T-cell (primary cell): Measurements from ENCODE around the gene BAD. TPM values are rescaled to one million over a fixed set of nuclear protein-coding genes. Genes with fewer than 3 reads are reported as not detected.
"Not testable (repeated sequence)": the region's sequence is repeated elsewhere in the genome, so short reads cannot be mapped to it uniquely, and the experiment has no call there.

Source experiments
- ATAC-seq, 4 experiments: fragments of 200-7000 bp in 3 of 4; fragments of 150-1000 bp in 1 of 4; cut with Tn5 transposase; replicated peaks in 1 of 4; 1 replicate in 3 of 4; 2 replicates in 1 of 4; pipeline ENCODE4 v1.10.0; 2021; ENCODE audit warnings: moderate library complexity in 3 of 4, mild to moderate bottlenecking in 2 of 4, moderate number of reproducible peaks in 1 of 4
- CTCF ChIA-PET, 2 donors: fragments of 300-600 bp; sonication (Branson Sonifier 250); formaldehyde crosslinking; loops; one replicate each; lab custom pipeline; 2022; ENCODE audit warnings: antibody characterized with exemption in 2 of 2; lab: Charles Lee
- POLR2A ChIA-PET, 2 donors: fragments of 300-600 bp; sonication (Branson Sonifier 250); formaldehyde crosslinking; loops; one replicate each; lab custom pipeline; 2022; ENCODE audit warnings: antibody characterized with exemption in 2 of 2; lab: Charles Lee
- DNase-seq, 35 experiments: peaks; one replicate each; pipeline versions ENCODE4 v3.0.0 to v3.0.0-alpha.2; 2013 to 2023
- H3K27ac ChIP-seq: one replicate; pipeline ENCODE4 v1.5.1; 2013; ENCODE audit warnings: low read length
- H3K27me3 ChIP-seq, 2 experiments: replicated peaks in 1 of 2; 1 replicate in 1 of 2; 2 replicates in 1 of 2; pipeline versions ENCODE4 v1.6.1 to v1.7.0; 2013; ENCODE audit warnings: low read length in 1 of 2, mixed read lengths in 1 of 2; ENCODE audit not compliant: control insufficient read depth in 2 of 2, insufficient read depth in 2 of 2; ENCODE audit errors: extremely low read depth in 1 of 2
- H3K36me3 ChIP-seq, 2 donors: 1 replicate in 1 of 2; 2 replicates in 1 of 2; pipeline versions ENCODE4 v1.6.1 to v1.7.0; 2013; ENCODE audit warnings: low read length in 1 of 2; ENCODE audit not compliant: control insufficient read depth in 2 of 2, insufficient read depth in 1 of 2; ENCODE audit errors: extremely low read depth in 1 of 2
- H3K4me1 ChIP-seq, 2 experiments: 1 replicate in 1 of 2; 2 replicates in 1 of 2; pipeline versions ENCODE4 v1.6.1 to v1.7.0; 2013; ENCODE audit warnings: low read length in 2 of 2, mixed read lengths in 1 of 2; ENCODE audit not compliant: insufficient read depth in 2 of 2, control insufficient read depth in 1 of 2; ENCODE audit errors: extremely low read depth in 1 of 2
- H3K4me3 ChIP-seq, 2 donors: 1 replicate in 1 of 2; 2 replicates in 1 of 2; pipeline versions ENCODE4 v1.5.1 to v1.7.0; 2013; ENCODE audit warnings: mild to moderate bottlenecking in 2 of 2, low read length in 1 of 2, moderate library complexity in 1 of 2; ENCODE audit not compliant: control insufficient read depth in 1 of 2; ENCODE audit errors: extremely low read depth in 1 of 2
- H3K9me3 ChIP-seq: 2 replicates; pipeline ENCODE4 v1.7.0; 2013
- H3K27ac Mint-ChIP-seq, 2 donors: one replicate each; pipeline ENCODE4 v1.8.0; 2020 to 2021; ENCODE audit warnings: mild to moderate bottlenecking in 2 of 2, mixed read lengths in 2 of 2
- H3K27me3 Mint-ChIP-seq, 2 donors: one replicate each; pipeline ENCODE4 v1.8.0; 2021 to 2022; ENCODE audit warnings: mixed read lengths in 2 of 2
- H3K36me3 Mint-ChIP-seq: one replicate; pipeline ENCODE4 v1.8.0; 2021; ENCODE audit warnings: mixed read lengths
- H3K4me1 Mint-ChIP-seq, 3 donors: one replicate each; pipeline ENCODE4 v1.8.0; 2020 to 2022; ENCODE audit warnings: mixed read lengths in 3 of 3, mild to moderate bottlenecking in 1 of 3
- H3K4me3 Mint-ChIP-seq, 3 donors: one replicate each; pipeline ENCODE4 v1.8.0; 2020 to 2022; ENCODE audit warnings: mild to moderate bottlenecking in 3 of 3, mixed read lengths in 3 of 3, moderate library complexity in 3 of 3
- H3K9me3 Mint-ChIP-seq, 3 donors: one replicate each; pipeline ENCODE4 v1.8.0; 2020 to 2022; ENCODE audit warnings: mixed read lengths in 3 of 3
- WGBS: methylation state at CpG from one replicate; pipeline ENCODE4 v1.1.5; 2013; ENCODE audit warnings: missing lambda C conversion rate; ENCODE audit not compliant: insufficient coverage; 5-methylcytosine and 5-hydroxymethylcytosine counted together
- total RNA-seq, 35 experiments: library from RNA in 6 of 35; stranded (reverse) in 6 of 35; fragments of 120-200 nt in 1 of 35; gene quantifications; one replicate each; pipeline versions ENCODE4 v1.2.1 to v1.2.4 and lab custom pipeline; 2013 to 2026

The BAD gene
- total RNA-seq, 5 donors from 2014 or later (not counting 1 experiment from before 2014, with no cell fraction given): 17.5 to 37.7 (median 29.1) TPM

DNA sequence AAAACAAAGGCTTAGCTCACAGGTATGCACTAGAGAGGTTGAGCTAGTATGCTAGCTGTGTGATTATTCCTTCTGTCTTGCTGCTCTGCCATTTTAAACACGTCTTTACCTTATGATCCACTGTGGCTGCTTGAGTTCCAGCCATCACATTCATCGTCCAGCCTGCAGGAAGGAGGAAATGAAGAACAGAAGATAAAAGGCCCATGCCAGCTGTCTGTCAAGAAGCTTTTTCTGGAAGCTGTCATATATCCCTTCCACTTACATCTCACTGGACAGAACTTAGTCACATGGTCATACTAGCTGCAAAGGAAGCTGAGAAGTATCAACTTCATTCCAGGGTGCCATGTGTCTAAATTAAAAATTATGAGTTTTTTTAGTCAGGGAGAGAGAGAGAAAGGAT, 42.9 kb upstream of the BAD start:
- no peaks in the 10 kb centered on the region for H3K27me3 Mint-ChIP-seq
- ATAC-seq: no peak
- Histone ChIP-seq H3K36me3 (peaks cover 6% of the 10 kb centered on the region in 2 donors), H3K9me3 (no peaks in the 10 kb centered on the region), H3K4me3 (no peak overlapping the region), H3K27ac (no peak overlapping the region), H3K27me3 (no peaks in the 10 kb centered on the region), H3K4me1 (peaks cover 0 to 16% of the 10 kb centered on the region in 2 experiments)
- no peaks in the 10 kb centered on the region for H3K36me3 Mint-ChIP-seq
- peaks cover 6 to 10% (median 8%) of the 10 kb centered on the region in 3 donors for H3K4me1 Mint-ChIP-seq
- POLR2A ChIA-PET: no interaction called here
- H3K27ac Mint-ChIP-seq: no peak overlapping the region
- H3K4me3 Mint-ChIP-seq: no peak overlapping the region
- WGBS: no CpG with 5 or more reads among the region's 2 CpGs
- no peak for DNase-seq
- H3K9me3 Mint-ChIP-seq: no peaks in the 10 kb centered on the region
- CTCF ChIA-PET: no interaction called here

DNA sequence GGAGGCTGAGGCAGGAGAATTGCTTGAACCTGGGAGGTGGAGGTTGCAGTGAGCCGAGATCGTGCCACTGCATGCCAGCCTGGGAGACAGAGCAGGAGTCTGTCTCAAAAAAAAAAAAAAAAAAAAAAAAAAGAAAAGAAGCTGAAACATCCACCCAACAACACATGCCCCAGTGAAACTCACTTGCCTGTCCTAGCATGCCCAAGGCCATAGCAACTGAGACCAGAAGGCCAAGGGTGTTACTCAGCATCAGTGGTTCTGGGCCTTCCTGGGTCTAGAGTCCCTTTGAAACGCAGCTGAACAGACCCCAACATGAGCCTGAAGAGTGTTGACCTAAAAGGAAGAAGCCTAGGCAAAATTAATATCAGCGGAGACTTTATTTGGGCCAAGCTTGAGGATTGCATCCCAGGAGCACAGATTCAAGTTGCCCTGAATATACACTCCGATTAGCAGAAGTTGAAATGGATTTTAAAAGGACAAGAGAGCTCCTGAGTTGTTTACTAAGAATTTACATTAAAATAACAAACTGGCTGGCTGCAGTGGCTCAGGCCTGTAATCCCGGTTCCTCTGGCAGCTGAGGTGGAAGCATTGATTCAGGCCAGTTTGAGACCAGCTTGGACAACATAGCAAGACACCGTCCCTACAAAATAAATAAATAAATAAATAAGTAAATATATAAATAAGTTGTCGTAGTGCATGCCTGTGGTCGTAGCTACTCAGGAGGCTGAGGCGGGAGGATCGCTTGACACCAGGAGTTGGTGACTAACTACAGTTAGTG, 40.4 kb upstream of the BAD start:
- 100% methylated on average over 1 of the region's 11 CpGs for WGBS
- POLR2A ChIA-PET: interaction anchor here in 1 of 2 donors (0.7 kb wide), 1 partner anchor 101 kb away, joined by 6 read pairs; no protein-coding TSS in a partner anchor
- ATAC-seq: no peak
- no peak overlapping the region for H3K4me3 Mint-ChIP-seq
- H3K4me3 ChIP-seq: no peak overlapping the region
- no peaks in the 10 kb centered on the region for H3K27me3 ChIP-seq
- peaks cover 6 to 22% of the 10 kb centered on the region in 2 donors for H3K36me3 ChIP-seq
- H3K4me1 ChIP-seq: no peaks in the 10 kb centered on the region
- CTCF ChIA-PET: no interaction called here
- no peak overlapping the region for H3K27ac Mint-ChIP-seq
- DNase-seq: no peak
- no peaks in the 10 kb centered on the region for H3K27me3 Mint-ChIP-seq
- no peak overlapping the region for H3K27ac ChIP-seq
- H3K4me1 Mint-ChIP-seq: peaks cover 3 to 12% (median 6%) of the 10 kb centered on the region in 3 donors
- H3K9me3 Mint-ChIP-seq: no peaks in the 10 kb centered on the region
- H3K36me3 Mint-ChIP-seq: peaks cover 15% of the 10 kb centered on the region
- H3K9me3 ChIP-seq: no peaks in the 10 kb centered on the region

DNA sequence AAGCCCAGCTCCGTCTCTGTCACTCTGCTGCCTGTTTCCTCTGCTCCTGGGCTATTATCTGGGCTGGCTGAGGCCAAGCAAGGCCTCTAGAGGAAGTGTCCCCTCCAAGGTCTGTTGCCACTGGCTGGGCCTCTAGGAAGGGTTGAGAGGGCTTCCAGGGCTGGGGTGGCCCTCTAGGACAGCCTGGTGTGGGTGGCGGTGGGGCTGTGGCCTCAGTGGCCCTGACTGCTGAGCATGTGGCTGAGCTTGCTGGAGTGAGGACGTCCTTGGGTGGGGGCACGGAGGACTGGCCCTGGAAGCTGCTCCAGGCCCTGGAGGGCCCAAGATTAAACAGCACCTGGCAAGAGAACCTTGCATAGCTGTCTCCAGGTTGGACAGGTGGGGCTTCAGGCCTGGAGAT, 39.5 kb upstream of the BAD start:
- 93% methylated on average over 4 of the region's 4 CpGs for WGBS
- not testable (repeated sequence) for DNase-seq

DNA sequence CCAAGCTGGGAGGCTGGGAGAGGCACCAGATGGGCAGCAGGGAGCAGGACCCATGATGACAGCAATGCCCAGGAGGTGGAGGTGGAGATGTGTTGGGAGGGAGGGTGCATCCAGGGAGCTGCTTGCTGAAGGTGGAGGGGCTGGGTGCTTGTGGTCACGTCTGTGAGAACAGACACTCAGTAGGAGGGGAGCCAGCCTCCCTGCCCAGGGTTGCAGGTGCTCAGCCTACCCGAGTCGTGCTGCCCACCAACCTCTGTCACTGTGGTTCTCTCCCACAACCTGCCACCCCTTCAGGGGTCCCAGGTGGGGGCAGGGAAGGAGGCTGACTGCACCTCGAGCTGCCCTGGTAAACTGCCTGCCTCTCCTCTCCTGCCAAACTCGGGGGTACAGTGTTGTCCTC, 38.9 kb upstream of the BAD start:
- H3K36me3 Mint-ChIP-seq: peaks cover 15% of the 10 kb centered on the region
- ATAC-seq: no peak
- Histone ChIP-seq H3K36me3 (peaks cover 6 to 22% of the 10 kb centered on the region in 2 donors), H3K27ac (no peak overlapping the region), H3K27me3 (no peaks in the 10 kb centered on the region), H3K4me3 (no peak overlapping the region), H3K9me3 (no peaks in the 10 kb centered on the region), H3K4me1 (peaks cover 2 to 13% of the 10 kb centered on the region in 2 experiments)
- H3K4me3 Mint-ChIP-seq: no peak overlapping the region
- ChIA-PET POLR2A (no interaction called here), CTCF (interaction anchor here in 1 of 2 donors (1.1 kb wide), 1 partner anchor 54 kb away, joined by 3 read pairs; no protein-coding TSS in a partner anchor)
- no peak overlapping the region for H3K27ac Mint-ChIP-seq
- H3K9me3 Mint-ChIP-seq: no peaks in the 10 kb centered on the region
- WGBS: 20% methylated on average over 2 of the region's 5 CpGs
- H3K4me1 Mint-ChIP-seq: peaks cover 9 to 27% (median 17%) of the 10 kb centered on the region in 3 donors
- DNase-seq: no peak
- H3K27me3 Mint-ChIP-seq: no peaks in the 10 kb centered on the region

More for the DNA sequence above, 39.5 kb upstream of the BAD start:
- H3K4me1 ChIP-seq, ATAC-seq, H3K27me3 Mint-ChIP-seq, H3K27ac Mint-ChIP-seq, H3K27ac ChIP-seq, H3K9me3 ChIP-seq, H3K4me3 ChIP-seq, H3K4me3 Mint-ChIP-seq, H3K9me3 Mint-ChIP-seq, H3K27me3 ChIP-seq, POLR2A ChIA-PET: not testable (repeated sequence)
- H3K36me3 ChIP-seq: peaks cover 6 to 22% of the 10 kb centered on the region in 2 donors
- peaks cover 6 to 21% (median 15%) of the 10 kb centered on the region in 3 donors for H3K4me1 Mint-ChIP-seq
- CTCF ChIA-PET: interaction anchor here in 1 of 2 donors (1.1 kb wide), 1 partner anchor 55 kb away, joined by 3 read pairs; no protein-coding TSS in a partner anchor
- H3K36me3 Mint-ChIP-seq: peaks cover 15% of the 10 kb centered on the region

DNA sequence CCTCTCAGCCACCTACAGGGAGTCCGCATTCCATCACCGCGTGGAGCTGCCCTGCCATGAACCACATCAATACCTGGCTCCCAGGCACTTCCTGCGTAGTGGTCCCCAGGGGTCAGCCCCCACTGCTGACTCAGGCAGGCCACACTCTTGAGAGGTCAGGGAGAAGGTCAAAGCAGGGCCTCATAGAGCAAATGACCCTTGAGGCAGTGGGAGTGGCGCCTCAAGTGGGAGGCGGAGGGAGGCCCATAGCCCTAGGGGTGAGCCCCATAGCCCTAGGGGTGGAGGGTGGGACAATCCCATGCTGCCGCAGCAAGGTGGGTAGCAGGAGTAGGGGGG, 38.4 kb upstream of the BAD start:
- DNase-seq: no peak
- no peak overlapping the region for H3K27ac Mint-ChIP-seq

DNA sequence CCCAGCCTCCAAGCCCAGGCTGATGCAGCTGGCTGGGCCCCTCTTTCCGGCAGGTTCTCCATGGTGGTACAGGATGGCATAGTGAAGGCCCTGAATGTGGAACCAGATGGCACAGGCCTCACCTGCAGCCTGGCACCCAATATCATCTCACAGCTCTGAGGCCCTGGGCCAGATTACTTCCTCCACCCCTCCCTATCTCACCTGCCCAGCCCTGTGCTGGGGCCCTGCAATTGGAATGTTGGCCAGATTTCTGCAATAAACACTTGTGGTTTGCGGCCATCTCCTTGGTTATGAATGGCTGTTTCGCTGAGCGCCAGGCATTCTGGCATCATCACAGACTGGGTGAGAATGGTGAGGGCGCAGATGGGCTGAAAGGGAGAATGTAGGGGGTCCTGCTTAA, 37.1 kb upstream of the BAD start:
- CTCF ChIA-PET: no interaction called here
- no peak for ATAC-seq
- H3K4me1 Mint-ChIP-seq: peaks cover 19 to 45% (median 30%) of the 10 kb centered on the region in 3 donors

More for the DNA sequence above, 38.4 kb upstream of the BAD start:
- H3K36me3 Mint-ChIP-seq: peaks cover 15% of the 10 kb centered on the region
- POLR2A ChIA-PET: no interaction called here
- no peaks in the 10 kb centered on the region for H3K9me3 Mint-ChIP-seq
- Histone ChIP-seq H3K27me3 (no peaks in the 10 kb centered on the region), H3K4me1 (peaks cover 2 to 17% of the 10 kb centered on the region in 2 experiments), H3K36me3 (peaks cover 6 to 22% of the 10 kb centered on the region in 2 donors), H3K27ac (no peak overlapping the region), H3K4me3 (no peak overlapping the region), H3K9me3 (no peaks in the 10 kb centered on the region)
- H3K4me1 Mint-ChIP-seq: peaks cover 13 to 32% (median 19%) of the 10 kb centered on the region in 3 donors
- no peak overlapping the region for H3K4me3 Mint-ChIP-seq
- no peaks in the 10 kb centered on the region for H3K27me3 Mint-ChIP-seq
- ATAC-seq: no peak
- 90% methylated on average over 6 of the region's 7 CpGs for WGBS
- CTCF ChIA-PET: no interaction called here

More for the DNA sequence above, 37.1 kb upstream of the BAD start:
- POLR2A ChIA-PET: no interaction called here
- peaks cover 6 to 22% of the 10 kb centered on the region in 2 donors for H3K36me3 ChIP-seq
- 100% methylated on average over 1 of the region's 5 CpGs for WGBS
- H3K36me3 Mint-ChIP-seq: peaks cover 15% of the 10 kb centered on the region
- H3K27ac ChIP-seq: no peak overlapping the region
- H3K9me3 Mint-ChIP-seq: no peaks in the 10 kb centered on the region
- no peaks in the 10 kb centered on the region for H3K27me3 Mint-ChIP-seq
- DNase-seq: no peak
- peaks cover 2 to 29% of the 10 kb centered on the region in 2 experiments for H3K4me1 ChIP-seq
- no peak overlapping the region for H3K27ac Mint-ChIP-seq
- H3K4me3 ChIP-seq: no peak overlapping the region
- H3K9me3 ChIP-seq: no peaks in the 10 kb centered on the region
- H3K27me3 ChIP-seq: no peaks in the 10 kb centered on the region
- no peak overlapping the region for H3K4me3 Mint-ChIP-seq
